Left cardiac atrium (tissue), 4 donors: ENCODE results near the gene ZFYVE28. TPM values are rescaled to one million over a fixed set of nuclear protein-coding genes. Genes with fewer than 3 reads are reported as not detected.

Source experiments
- ATAC-seq, 2 donors: fragments of 200-7000 bp; cut with Tn5 transposase; one replicate each; pipeline ENCODE4 v1.9.1; 2020; ENCODE audit warnings: mild to moderate bottlenecking in 2 of 2, moderate library complexity in 2 of 2
- DNase-seq: peaks from one replicate; pipeline ENCODE4 v3.0.0-alpha.2; 2020
- intact Hi-C, 2 donors: fragments of 100-400 bp; cut with DNase I; formaldehyde crosslinking; loops; one replicate each; pipeline versions ENCODE4 v1.14.1 to v1.15.1; 2022 to 2023
- total RNA-seq, 2 donors: library from RNA; stranded (reverse); fragmentation: NEBNext Ultra II Directional; extraction: Animal tissue kit (Norgen Biotek cat#: 25700); gene quantifications; one replicate each; pipeline ENCODE4 v1.2.1, GENCODE V29; 2021
- donor health status: DM: no; HTN: yes; CAD: no.
- donor health status: DM: no; HTN: yes; CAD: no; lungs with severe emphysema.
- donor health status: DM: yes; HTN: yes; CAD: no.
- donor health status: Dilated cardiomyopathy.

Gene ZFYVE28
- total RNA-seq, 2 donors from 2014 or later: 5.2 to 7.2 TPM

- ATAC-seq (no peak), DNase-seq (no peak)
- intact Hi-C loops: no loop called here
These were observed 69.7 kb downstream of the ZFYVE28 start for GRCh38 chr4:2348786-2349185.

- DNase-seq (no peak), ATAC-seq (no peak)
- intact Hi-C loops: no loop called here
These were observed 71.3 kb downstream of the ZFYVE28 start for GRCh38 chr4:2347190-2347589.

GRCh38 chr4:2343476-2343875 lies 75.0 kb downstream of the ZFYVE28 start:
- ATAC-seq: no peak
- no peak for DNase-seq
- intact Hi-C loops: no loop called here

- no peak for ATAC-seq
These were observed 76.4 kb downstream of the ZFYVE28 start for GRCh38 chr4:2341911-2342652.

GRCh38 chr4:2341261-2341841 lies 77.1 kb downstream of the ZFYVE28 start:
- intact Hi-C loops: no loop called here
- DNase-seq (no peak), ATAC-seq (no peak)

More at GRCh38 chr4:2341911-2342652, 76.4 kb downstream of the ZFYVE28 start:
- no peak for DNase-seq
- intact Hi-C loops: no loop called here

- intact Hi-C loops: no loop called here
These were observed 78.0 kb downstream of the ZFYVE28 start for GRCh38 chr4:2340272-2341061.

GRCh38 chr4:2339458-2340271 lies 78.8 kb downstream of the ZFYVE28 start:
- intact Hi-C loops: no loop called here
- ATAC-seq: no peak
- DNase-seq: no peak

More at GRCh38 chr4:2340272-2341061, 78.0 kb downstream of the ZFYVE28 start:
- ATAC-seq (no peak), DNase-seq (no peak)

GRCh38 chr4:2338754-2339457 lies 79.5 kb downstream of the ZFYVE28 start:
- DNase-seq: no peak
- intact Hi-C loops: no loop called here
- no peak for ATAC-seq

- peak in 1 of 2 donors; percentile 8 for ATAC-seq
- DNase-seq: no peak
- intact Hi-C loops: no loop called here
These were observed 80.5 kb downstream of the ZFYVE28 start for GRCh38 chr4:2337896-2338295.

- DNase-seq: no peak
- no peak for ATAC-seq
- intact Hi-C loops: no loop called here
These were observed 81.2 kb downstream of the ZFYVE28 start for GRCh38 chr4:2337131-2337723.

- intact Hi-C loops: no loop called here
- no peak for DNase-seq
These were observed 81.8 kb downstream of the ZFYVE28 start for GRCh38 chr4:2336659-2337058.

GRCh38 chr4:2335729-2336101 lies 82.7 kb downstream of the ZFYVE28 start:
- DNase-seq (no peak), ATAC-seq (no peak)
- intact Hi-C loops: no loop called here

More at GRCh38 chr4:2336659-2337058, 81.8 kb downstream of the ZFYVE28 start:
- no peak for ATAC-seq

GRCh38 chr4:2334826-2335728 lies 83.4 kb downstream of the ZFYVE28 start:
- intact Hi-C loops: no loop called here
- DNase-seq (no peak), ATAC-seq (no peak)

GRCh38 chr4:2333916-2334644 lies 84.4 kb downstream of the ZFYVE28 start:
- DNase-seq: no peak
- ATAC-seq: no peak
- intact Hi-C loops: no loop called here

- intact Hi-C loops: no loop called here
- no peak for ATAC-seq
- no peak for DNase-seq
These were observed 85.0 kb downstream of the ZFYVE28 start for GRCh38 chr4:2333356-2333841.

- ATAC-seq (no peak), DNase-seq (no peak)
- intact Hi-C loops: no loop called here
These were observed 85.5 kb downstream of the ZFYVE28 start for GRCh38 chr4:2332976-2333319.
